CD4-positive, alpha-beta T cell treated with Interleukin-17A for 1 hour (primary cell): ENCODE data around the gene FBXO2.

Experiments used
- DNase-seq: peaks from one replicate; pipeline ENCODE4 v3.0.0-alpha.2; 2020

FBXO2 gene, protein sequence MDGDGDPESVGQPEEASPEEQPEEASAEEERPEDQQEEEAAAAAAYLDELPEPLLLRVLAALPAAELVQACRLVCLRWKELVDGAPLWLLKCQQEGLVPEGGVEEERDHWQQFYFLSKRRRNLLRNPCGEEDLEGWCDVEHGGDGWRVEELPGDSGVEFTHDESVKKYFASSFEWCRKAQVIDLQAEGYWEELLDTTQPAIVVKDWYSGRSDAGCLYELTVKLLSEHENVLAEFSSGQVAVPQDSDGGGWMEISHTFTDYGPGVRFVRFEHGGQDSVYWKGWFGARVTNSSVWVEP

DNA sequence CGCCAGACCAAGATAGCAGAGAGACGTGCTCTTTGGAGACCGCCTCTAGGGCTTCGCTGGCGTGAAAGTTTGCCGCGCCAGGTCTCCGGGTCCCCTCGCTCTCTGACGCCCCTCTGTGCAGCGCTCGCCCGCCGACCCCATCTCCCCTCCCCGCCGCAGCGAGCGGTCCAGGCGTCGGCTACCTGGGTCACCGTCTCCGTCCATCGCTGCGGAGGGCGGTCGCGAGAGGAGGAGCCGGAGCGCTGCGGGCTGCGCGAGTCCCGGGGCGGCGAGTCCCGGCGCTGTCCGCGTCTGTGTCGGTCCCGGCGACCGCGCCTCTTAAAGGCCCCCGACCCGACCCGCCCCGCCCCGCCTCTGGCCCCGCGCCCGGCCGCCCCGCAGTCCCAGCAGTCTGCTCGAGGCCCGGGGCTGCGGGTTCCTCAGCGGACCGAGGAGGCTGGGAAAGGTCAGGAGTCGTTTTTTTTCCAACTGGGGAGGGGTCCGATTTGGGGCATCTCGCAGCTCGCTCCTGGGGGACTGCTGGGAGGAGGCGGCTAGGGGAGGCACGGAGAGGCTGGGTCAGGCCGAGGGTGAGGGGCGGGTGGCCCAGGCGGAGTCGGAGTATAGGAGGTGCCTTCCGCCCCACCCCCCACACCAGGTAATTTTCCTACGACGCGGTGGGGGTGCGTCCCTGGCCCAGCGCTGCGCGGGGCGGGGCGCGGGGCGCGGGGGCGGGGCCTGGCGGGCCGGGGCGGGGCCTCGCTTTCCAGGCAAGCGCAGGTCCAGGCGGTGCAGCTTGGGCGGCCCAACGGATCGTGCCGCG, at the start of gene FBXO2, which contains the start of gene FBXO44:
TSS of gene FBXO2 (minus strand) at position 293 of the 802 bp plus-strand sequence. CDS start at position 204, 89 bp downstream.
TSS of gene FBXO44 (plus strand) at position 741 of the 802 bp plus-strand sequence. CDS start 959 bp downstream, outside the sequence.
- peak; percentile 67 for DNase-seq

GRCh38 chr1:11703357-11704193, 49.3 kb upstream of the FBXO2 start:
- DNase-seq: no peak

- DNase-seq: no peak
Observed at GRCh38 chr1:11701981-11702803, 48.0 kb upstream of the FBXO2 start.

- no peak for DNase-seq
Observed at GRCh38 chr1:11701551-11701961, 47.3 kb upstream of the FBXO2 start.

DNA sequence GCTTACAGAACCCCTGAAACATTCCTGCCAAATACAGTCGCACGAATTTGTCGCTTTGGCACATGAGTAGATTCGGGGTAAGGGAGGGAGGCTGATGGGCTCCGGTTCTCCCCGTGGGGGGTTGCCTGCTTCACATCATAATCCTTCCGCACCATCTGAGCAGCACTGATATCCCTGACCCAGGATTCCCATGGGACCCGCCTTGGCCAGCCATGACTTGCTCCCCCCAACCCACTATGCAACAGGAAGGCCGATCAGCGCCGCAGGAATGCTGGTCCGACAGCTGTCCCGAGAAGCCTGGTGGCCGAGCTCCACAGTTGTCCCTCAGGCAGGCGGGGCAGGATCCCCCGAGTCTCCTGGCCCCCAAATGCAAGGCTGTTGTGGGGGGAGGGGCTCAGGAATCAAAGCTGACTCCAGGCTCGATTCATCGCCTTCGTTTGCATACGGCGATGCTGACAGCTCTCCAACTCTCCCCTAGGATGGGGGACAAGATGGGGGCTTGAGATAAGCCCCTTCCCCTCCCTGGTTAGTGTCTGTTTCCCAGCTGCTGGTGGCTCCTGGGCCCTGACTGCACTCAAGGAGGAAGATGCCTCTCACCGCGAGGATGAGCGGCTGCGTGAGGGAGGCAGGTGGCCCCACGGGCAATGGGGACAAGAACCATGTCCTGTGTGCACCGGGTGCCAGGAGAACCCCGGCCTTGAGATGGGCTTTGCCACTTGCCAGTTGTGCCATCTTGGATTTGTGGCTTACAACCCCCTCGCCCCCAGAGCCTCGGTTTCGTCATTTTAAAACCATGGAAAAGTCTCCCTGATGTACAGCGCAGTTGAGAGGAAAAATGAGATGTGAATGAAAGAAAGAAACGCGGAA, 46.6 kb upstream of the FBXO2 start:
- DNase-seq: no peak

- no peak for DNase-seq
Observed at GRCh38 chr1:11697893-11698210, 43.6 kb upstream of the FBXO2 start.

GRCh38 chr1:11697188-11697892, 43.1 kb upstream of the FBXO2 start:
- no peak for DNase-seq

DNA sequence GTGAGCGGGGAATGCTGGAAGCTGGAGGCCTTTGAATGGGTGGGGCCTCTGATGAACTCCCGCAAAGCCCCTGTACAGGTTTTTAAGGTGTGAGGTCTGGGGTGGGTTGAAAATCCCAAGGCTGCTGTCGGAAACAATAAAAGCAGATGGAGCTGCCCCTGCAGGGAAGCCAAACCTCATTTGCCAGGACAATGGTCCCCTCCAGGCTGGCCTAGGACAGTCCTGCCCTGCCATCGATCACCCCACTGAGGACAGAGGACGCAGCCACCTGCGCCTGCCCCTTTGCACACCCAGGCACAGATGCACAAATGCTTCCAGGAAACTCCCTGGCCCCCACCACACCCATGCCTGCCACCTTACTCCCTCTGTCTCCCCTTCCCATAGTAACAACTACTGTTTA, 41.6 kb upstream of the FBXO2 start:
- DNase-seq: no peak

DNA sequence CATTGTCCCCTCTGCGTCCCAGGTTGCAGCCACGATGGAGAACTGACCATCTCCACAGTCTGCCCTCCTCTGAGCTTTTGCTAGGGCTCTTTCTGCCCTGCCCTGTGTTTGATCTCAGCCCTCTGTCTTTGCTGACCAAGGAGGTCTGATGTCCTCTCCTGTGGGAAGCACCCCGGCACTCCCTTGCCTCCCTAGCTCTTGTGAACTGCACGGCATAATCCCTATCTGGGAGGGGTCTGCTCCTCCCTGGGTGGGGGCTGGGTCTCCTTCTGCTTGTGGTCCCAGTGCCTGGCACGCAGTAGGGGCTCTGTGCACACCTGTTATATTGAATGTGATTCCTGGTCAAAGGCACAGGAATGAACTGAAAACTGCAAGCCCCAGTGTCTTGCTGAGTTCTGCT, 39.7 kb upstream of the FBXO2 start:
- DNase-seq: no peak

- peak; percentile 57 for DNase-seq
Observed at GRCh38 chr1:11693024-11693590, 38.9 kb upstream of the FBXO2 start.

DNA sequence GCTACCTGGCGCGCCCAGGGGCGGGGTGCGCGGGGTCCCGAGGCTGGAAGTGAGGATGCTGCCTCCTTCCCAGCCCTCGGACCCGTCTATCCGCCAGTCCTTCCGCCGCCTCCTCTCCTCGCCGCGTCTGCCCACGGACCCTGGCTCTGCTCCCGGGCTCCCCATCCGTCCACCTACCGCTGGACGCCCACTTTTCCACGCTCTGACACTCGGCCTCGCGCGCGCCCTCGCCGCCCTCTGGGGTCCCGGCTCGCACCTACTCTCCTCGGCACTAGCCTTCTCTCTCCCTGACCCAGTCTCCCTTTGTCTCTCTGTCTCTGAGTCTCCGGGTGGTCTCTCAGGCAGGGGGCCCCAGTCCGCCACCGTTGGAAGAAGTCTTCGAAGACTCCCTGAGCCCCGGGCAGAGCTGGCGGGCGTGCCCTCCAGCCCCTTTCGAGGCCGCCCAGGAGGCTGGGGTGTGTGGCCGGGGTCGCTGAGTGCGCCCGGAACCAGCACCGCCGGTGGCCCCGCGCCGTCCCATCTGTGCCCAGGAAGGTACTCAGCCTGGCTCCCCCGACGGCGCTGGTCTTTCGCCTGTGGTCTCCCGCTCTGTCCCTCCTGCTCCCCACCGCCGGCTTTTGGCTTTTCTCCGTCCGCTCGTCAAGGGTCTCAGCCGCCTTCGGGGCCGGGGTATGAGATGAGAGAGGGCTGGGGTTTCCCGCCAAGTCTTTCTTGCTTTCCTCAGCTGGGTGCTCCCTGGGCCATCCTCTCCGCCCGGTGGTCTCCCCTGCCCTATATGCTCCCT, 37.9 kb upstream of the FBXO2 start:
- no peak for DNase-seq

DNA sequence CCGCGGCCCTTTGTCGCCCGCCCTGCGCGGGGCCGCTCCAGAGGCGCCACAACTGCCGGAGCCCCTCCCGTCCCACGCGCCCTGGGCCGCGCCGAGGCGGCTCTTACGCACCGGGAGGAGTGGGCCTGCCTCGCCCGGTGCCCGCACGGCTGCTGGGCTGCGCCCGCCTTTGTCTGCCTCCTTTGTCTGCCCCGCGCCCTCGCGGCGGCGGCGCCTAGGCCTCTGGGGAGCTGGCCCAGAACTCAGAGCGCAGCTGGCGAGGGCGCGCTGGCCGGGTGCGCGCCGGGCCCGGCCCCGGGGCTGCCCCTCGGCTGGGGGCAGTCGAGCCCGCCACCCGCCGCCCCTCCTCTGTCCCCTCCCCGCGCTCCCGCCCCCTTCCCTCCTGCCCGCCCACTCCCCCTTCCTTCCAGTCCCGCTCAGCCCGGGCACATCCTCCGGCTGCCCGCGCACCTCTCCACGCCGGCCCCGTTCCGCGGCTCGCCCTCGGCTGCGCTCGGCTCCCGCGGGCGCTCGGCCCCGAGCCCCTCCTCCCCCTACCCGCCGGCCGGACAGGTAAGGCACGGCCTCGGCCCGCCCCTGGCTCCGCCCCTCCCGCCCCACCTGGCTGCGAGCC, 37.2 kb upstream of the FBXO2 start, which contains the start of gene DRAXIN:
TSS of gene DRAXIN (plus strand) at position 409 of the 613 bp plus-strand sequence. CDS start 14,549 bp downstream, outside the sequence.
- no peak for DNase-seq

GRCh38 chr1:11690397-11691301, 36.4 kb upstream of the FBXO2 start:
- DNase-seq: no peak

DNA sequence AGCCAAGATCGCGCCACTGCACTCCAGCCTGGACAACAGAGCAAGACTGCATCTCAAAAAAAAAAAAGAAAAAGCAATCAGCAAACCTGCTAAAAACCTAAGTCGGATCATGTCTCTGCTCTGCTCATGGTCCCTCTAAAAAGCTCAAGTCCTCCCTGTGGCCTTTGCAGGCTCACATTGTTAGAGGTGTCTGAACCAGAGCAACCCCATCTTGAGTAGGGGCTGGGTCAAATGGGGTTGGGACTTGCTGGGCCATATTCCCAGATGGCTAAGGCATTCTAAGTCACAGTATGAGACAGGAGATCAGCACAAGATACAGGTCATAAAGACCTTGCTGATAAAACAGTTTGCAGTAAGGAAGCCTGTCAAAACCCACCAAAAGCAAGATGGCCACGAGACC, 34.3 kb upstream of the FBXO2 start:
- no peak for DNase-seq

DNA sequence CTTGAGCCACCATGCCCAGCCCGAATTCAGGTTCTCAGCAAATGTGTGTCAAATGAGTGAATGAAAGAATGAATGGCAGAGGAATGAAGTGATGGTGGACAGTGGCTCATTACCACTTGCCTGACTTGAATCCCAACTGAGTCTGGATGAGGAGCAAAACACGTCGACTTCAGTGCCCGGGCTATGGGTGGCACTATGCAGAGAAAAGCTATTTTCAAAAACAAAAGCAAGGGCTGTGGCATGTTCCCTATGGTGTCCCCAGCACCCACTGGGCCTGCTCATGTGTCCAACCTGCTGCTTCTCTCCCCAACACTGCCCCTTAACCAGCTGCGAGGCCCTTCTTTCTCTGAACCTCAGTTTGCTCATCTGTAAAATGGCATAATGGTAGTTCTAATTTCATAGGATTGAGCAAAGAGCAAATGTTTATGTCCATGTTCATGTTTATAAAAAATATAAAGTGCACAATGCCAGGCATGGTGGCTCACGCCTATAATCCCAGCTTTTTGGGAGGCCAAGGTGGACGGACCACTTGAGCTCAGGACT, 31.1 kb upstream of the FBXO2 start:
- no peak for DNase-seq

DNA sequence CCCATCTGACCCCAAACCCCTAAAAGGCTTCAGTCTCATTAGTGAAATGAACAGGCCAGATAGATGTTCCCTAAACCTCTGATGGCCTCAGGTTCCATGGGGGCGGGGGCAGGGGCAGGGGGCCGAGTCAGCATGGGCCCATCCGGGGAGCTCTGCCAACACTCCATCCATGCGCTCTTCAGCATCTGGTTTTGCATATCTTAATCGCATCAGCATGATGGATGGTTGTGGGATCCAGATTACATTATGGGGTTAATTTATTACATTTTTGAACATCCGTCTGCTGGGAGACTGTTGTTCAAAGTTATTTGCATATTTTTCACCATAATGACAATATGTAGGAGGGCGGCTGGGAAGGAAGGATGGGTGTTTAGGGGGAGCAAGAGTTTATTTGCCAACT, 29.8 kb upstream of the FBXO2 start:
- no peak for DNase-seq

DNA sequence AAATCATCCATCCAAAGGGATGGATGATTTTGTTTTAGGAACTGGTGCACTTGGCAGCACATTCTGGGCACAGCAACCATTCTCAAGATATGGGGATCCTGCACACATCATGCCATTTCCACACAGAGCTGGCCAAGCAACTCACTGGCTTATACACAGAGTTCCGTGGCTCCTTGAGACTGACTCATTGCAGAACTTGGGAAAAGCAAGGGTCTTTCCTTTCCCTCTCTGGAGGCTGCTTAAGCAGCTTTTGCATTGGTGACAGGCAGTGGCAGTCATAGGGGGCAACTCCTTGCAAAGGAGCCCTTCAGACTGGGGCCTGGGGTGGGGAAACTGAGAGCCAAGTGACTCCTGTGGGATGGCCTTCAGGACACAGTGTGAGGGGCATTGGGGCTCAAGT, 28.6 kb upstream of the FBXO2 start:
- no peak for DNase-seq
